Activated CD4-positive, CD25-positive, alpha-beta regulatory T cell treated with anti-CD3 and anti-CD28 coated beads, Interleukin-2, amount 50 U/mL, for 24 hours (primary cell): ENCODE measurements around the gene CYBC1.

ENCODE experiments used
- ATAC-seq, 2 donors: fragments of 150-1000 bp; cut with Tn5 transposase; one replicate each; pipeline ENCODE4 v1.10.0; 2021; ENCODE audit warnings: mild to moderate bottlenecking in 1 of 2, moderate library complexity in 1 of 2

Gene CYBC1

GRCh38 chr17:82446649-82447048 is 3.9 kb downstream of the CYBC1 start:
- ATAC-seq, result no peak

DNA sequence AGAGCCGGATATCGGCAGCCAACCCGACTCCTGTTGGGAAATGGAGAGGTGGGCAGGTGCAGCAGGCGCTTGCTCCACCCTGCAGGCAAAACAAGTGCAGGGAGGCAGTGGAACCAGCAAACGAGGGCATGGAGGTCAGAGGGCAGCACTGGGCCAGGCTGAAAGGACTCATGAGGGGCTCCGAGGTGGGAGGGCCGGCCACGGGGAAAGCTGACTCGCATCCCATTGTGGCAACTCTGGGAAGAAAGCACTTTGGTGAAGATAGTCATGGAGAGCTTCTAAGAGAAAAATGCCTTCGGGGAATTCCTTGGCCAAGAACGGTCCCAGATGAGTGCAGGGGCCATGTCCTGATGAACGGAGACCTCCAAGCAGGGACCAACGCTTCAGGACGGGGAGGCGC is 4.4 kb downstream of the CYBC1 start:
- ATAC-seq, result no peak

- no peak for ATAC-seq
Measured at GRCh38 chr17:82445542-82445941, 5.0 kb downstream of the CYBC1 start.

DNA sequence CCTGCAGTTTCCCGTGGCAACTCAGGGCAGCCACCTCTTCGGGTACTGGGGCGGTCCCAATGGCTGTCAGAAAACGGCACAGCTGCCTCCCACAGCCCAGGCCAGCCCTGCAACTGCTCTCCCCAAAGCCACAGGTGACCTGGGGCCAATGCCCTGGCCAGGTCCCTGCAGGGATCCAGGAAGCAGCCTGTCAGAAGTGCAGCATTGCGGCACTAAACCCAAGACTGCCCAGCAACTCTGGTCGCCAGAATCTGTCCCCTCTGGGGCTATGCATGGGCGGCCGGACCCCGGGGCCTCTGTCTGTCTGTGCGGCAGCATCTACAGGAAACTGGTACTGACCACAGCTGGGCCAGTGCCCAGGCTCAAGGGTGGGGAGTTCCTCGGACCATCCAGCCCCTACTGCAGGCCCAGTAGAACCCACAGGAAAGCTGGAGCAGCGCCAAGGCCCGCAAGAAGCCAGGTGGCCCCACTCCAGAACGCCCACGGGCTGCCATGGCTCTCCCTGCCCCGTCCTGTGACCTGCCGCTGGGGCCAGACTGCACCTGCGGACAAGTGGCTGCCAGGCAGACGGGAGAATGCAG is 5.5 kb downstream of the CYBC1 start:
- ATAC-seq, result no peak

- no peak for ATAC-seq
Measured at GRCh38 chr17:82444284-82444893, 6.2 kb downstream of the CYBC1 start.

DNA sequence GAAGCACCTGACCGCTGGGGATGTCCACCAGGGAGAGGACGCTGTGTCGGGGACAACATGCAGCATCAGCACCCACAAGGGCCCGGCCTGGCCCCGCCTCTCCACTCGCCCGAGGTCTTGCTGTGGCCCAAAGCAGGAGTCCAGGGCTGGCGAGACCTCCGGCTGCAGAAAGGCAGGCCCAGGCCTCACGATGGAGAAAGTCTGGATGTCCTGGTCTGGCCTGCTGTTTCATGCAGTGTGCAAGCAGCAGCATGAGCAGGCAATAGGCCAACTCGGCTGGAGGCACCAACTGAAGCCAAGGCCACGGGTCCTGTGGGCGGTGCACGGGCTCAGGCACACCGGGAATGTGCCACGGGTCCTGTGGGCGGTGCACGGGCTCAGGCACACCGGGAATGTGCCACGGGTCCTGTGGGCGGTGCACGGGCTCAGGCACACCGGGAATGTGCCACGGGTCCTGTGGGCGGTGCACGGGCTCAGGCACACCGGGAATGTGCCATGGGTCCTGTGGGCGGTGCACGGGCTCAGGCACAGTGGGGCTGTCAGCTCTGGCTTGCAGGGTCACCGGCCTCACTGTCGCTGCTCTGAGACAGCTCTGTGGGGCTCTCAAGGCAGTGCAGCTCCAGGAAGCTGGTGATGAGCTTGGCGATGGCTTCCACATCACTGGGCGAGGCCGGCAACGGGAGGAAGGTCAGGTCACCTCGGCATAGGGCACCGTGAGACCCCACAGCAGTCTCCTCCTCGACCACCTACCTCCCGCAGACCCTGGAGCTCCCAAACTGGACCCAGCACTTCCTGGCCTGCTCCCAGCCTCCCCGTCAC is 6.9 kb downstream of the CYBC1 start:
- no peak for ATAC-seq

GRCh38 chr17:82442643-82443464 is 7.7 kb downstream of the CYBC1 start:
- no peak for ATAC-seq

GRCh38 chr17:82441691-82442487 is 8.7 kb downstream of the CYBC1 start:
- ATAC-seq, result no peak

DNA sequence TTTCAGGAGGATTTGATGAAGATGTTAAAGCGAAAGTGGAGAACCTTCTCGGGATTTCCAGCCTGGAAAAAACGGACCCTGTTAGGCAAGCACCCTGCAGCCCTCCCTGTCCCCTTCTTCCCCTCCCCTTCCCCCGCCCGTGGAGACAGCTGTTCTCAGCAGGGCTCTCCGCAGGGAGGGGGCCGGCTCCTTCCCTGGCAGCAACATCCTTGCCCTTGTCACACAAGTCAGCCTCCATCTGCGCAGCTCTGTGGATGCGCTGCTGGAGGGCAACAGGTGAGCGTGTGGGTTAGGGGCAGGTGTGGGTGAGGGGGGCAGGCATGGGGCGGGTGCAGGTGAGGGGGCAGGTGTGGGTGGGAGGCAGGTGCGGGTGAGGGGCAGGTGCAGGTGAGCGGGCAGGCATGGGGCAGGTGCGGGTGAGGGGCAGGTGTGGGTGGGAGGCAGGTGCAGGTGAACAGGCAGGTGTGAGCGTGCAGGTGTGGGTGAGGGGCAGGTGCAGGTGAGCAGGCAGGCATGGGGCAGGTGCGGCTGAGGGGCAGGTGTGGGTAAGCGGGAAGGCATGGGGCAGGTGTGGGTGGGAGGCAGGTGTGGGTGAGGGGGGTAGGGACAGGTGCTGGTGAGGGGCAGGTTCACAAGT is 9.4 kb downstream of the CYBC1 start:
- no peak for ATAC-seq

DNA sequence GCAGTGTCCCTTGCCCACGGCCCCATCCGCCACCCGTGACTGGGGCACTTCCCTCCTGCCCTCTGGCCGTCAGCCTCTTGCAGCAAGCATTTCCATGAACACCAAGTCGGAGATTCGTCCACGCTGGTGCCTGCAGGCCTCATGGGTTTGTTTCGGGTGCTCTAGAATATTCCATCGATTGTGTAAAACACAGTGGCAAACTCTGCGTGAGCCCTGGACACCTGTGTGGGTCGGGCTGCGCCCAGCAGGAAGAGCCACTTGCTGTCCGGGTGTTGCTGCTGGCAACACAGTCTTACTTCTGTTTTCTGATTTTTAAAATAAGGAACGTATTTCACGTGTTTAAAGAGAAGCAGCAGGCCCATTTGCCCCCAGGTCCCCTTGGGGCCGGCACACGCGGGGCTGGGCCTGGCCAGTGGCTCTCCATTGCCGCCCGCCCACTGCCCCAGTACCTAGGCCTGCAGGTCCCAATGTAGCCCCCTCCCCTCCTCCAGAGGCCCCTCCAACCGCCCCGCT is 10.0 kb downstream of the CYBC1 start:
- no peak for ATAC-seq

GRCh38 chr17:82439829-82440365 is 10.7 kb downstream of the CYBC1 start:
- ATAC-seq, result no peak

- ATAC-seq, result no peak
Measured at GRCh38 chr17:82439194-82439828, 11.2 kb downstream of the CYBC1 start.

DNA sequence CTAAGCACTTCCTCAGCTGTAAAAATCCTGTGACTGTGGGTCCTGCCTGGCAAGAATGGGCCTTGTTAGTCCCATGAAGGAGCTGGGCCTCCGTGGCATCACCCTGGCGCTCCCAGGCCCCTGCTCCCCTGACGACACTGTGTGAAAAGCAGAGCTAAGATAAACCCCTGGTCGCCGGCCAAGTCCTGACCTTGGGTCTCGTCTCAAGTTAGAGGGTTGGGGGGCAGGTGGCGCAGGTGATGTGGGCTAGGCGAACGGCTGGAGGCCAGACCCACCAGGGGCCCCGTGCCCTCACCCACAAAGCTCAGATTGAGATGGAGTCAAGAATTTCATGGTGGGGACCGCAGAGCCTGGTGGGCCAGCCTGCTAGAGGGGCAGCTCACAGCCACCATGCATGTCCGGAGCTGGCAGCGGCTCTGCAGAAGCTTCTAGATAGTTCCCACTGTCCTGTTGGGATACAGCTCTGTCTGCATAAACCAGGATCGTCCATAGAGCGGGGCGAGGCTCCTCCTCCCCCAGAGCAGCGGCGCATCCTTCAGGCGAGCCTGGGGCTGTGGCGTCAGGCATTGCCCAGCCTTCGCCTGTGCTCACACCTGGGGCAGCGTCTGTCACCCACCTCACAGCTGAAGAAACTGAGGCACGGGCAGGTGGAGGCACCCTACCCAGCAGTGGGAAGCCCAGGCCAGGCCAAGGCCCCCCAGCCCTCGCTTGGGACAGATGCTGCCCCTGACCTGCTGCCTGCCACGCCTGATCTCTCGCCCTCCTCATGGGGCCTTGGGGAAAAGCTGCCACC is 12.0 kb downstream of the CYBC1 start:
- ATAC-seq, result no peak

DNA sequence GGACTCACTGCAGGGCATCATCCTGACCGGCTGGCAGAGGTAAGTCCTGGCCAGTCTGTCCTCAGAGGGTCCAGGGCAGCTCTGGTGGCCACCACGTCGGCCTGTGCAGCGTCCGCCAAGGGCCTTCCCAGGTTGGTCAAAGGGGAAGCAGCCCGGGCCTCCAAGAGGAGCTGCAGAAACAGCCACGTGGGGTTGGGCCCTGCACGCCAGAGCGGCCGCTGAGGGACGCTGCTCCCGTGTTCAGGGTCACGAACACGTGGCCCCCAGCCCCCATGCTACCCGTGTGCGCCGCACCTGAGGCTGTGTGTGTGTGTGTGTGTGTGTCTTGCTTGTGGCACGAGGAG is 13.3 kb downstream of the CYBC1 start:
- ATAC-seq, result no peak

- ATAC-seq, result no peak
Measured at GRCh38 chr17:82436601-82437324, 13.8 kb downstream of the CYBC1 start.

GRCh38 chr17:82435601-82436583 is 14.7 kb downstream of the CYBC1 start:
- no peak for ATAC-seq

DNA sequence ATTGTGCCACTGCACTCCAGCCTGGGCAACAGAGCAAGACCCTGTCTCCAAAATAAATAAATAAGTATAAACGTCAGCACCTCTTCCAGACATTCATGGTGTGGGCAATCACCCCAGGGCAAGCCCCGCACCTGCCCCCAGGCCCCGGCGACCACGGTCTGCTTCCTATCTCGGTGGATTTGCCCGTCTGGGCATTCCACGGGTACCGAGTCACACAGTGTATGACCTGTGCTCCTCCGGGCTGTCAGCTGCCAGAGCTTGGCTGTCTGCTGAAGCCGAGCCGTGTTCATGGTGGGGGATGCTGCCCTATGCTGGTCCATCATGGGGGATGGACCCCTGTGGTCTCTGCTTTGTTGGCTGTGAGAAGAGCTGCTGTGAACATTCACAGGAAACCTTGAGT is 15.4 kb downstream of the CYBC1 start:
- ATAC-seq, result no peak

DNA sequence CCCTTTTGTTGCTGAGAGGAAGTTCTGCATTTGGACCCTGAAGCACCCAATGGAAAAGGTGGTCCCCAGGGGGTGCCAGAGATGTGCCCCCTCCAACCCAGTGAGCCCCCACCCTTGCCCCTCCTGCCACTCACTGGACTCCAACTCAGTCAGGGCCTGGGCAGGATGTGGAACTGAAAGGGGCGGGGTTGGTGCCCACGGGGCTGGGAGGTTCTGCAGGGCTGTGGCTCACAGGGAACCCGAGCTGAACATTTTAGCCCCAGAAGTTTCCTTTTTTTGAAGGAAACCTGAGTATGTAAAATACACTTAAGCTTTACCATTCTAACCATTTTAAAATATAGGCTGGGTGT is 16.4 kb downstream of the CYBC1 start:
- ATAC-seq, result peak; percentile 59 to 68
